DOHH2 (cell line): ENCODE measurements around the gene EFCAB12.

ENCODE experiments used
- CTCF ChIP-seq: fragments of 200-600 bp; sonication (generic); IDR thresholded peaks from one replicate; pipeline ENCODE4 v1.5.1; 2014; ENCODE audit warnings: antibody characterized with exemption, mild to moderate bottlenecking, low read depth, low read length; ENCODE audit not compliant: poor library complexity, severe bottlenecking
- EZH2phosphoT487 ChIP-seq: fragments of 200-600 bp; sonication (generic); IDR thresholded peaks from 2 replicates; pipeline ENCODE4 v1.6.1; 2017; ENCODE audit warnings: borderline replicate concordance, mild to moderate bottlenecking, antibody characterized with exemption, low read length, moderate library complexity, mixed read lengths

- TF ChIP-seq CTCF (no peak), EZH2phosphoT487 (no peak)
Measured at GRCh38 chr3:129360171-129360611, 68.2 kb downstream of the EFCAB12 start.
